GM19023 (cell line): Measurements from ENCODE around the gene MAML3.

Experiments used
- ATAC-seq: cut with Tn5 transposase; IDR thresholded peaks from one replicate; pipeline ENCODE4 v1.9.1; 2021; ENCODE audit warnings: mild to moderate bottlenecking, moderate library complexity; ENCODE audit not compliant: unreplicated experiment

Gene MAML3

GRCh38 chr4:140048419-140048995 lies 105.5 kb downstream of the MAML3 start:
- no peak for ATAC-seq

- no peak for ATAC-seq
These were observed 106.2 kb downstream of the MAML3 start for GRCh38 chr4:140047786-140048185.

- ATAC-seq = no peak
These were observed 106.9 kb downstream of the MAML3 start for GRCh38 chr4:140047017-140047640.

- no peak for ATAC-seq
These were observed 107.4 kb downstream of the MAML3 start for GRCh38 chr4:140046543-140046942.

GRCh38 chr4:140046016-140046415 lies 108.0 kb downstream of the MAML3 start:
- ATAC-seq = no peak

- no peak for ATAC-seq
These were observed 109.6 kb downstream of the MAML3 start for GRCh38 chr4:140044337-140044902.

- ATAC-seq = no peak
These were observed 111.3 kb downstream of the MAML3 start for GRCh38 chr4:140042634-140043033.

GRCh38 chr4:140038031-140038533 lies 115.9 kb downstream of the MAML3 start:
- ATAC-seq = no peak

- ATAC-seq = no peak
These were observed 116.5 kb downstream of the MAML3 start for GRCh38 chr4:140037353-140038030.

GRCh38 chr4:140031706-140032105 lies 122.3 kb downstream of the MAML3 start:
- ATAC-seq = no peak

- ATAC-seq = no peak
These were observed 122.9 kb downstream of the MAML3 start for GRCh38 chr4:140031061-140031460.

- no peak for ATAC-seq
These were observed 125.1 kb downstream of the MAML3 start for GRCh38 chr4:140028676-140029517.

GRCh38 chr4:140028101-140028500 lies 125.9 kb downstream of the MAML3 start:
- no peak for ATAC-seq

GRCh38 chr4:140027101-140027500 lies 126.9 kb downstream of the MAML3 start:
- no peak for ATAC-seq

GRCh38 chr4:140025470-140025869 lies 128.5 kb downstream of the MAML3 start:
- ATAC-seq = no peak

- ATAC-seq = no peak
These were observed 133.3 kb downstream of the MAML3 start for GRCh38 chr4:140020457-140021361.

- no peak for ATAC-seq
These were observed 134.2 kb downstream of the MAML3 start for GRCh38 chr4:140019619-140020347.

GRCh38 chr4:140018931-140019618 lies 134.9 kb downstream of the MAML3 start:
- ATAC-seq = no peak

GRCh38 chr4:140014284-140014683 lies 139.7 kb downstream of the MAML3 start:
- ATAC-seq = no peak
